Measurements from ENCODE around the gene KIAA2012.

DNA sequence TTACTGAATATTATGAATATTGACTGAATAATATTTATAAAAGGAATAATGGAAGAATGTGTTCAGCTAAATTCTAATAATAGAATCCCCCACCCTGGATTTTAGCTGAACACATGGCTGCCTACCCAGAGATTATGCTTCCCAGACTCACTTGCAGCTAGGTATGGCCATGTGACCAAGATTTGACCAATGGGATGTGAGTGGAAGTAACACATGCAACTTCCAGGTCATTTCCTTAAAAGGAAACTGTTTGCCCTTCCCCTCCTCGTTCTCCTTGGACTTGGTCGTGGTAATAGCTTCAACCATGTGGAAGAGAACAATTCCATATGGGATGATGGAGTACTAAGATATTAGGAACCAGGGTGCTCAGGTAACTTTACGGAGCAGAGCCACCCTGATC lies 47.8 kb downstream of the KIAA2012 start:
- TF ChIP-seq, protein P1, sequence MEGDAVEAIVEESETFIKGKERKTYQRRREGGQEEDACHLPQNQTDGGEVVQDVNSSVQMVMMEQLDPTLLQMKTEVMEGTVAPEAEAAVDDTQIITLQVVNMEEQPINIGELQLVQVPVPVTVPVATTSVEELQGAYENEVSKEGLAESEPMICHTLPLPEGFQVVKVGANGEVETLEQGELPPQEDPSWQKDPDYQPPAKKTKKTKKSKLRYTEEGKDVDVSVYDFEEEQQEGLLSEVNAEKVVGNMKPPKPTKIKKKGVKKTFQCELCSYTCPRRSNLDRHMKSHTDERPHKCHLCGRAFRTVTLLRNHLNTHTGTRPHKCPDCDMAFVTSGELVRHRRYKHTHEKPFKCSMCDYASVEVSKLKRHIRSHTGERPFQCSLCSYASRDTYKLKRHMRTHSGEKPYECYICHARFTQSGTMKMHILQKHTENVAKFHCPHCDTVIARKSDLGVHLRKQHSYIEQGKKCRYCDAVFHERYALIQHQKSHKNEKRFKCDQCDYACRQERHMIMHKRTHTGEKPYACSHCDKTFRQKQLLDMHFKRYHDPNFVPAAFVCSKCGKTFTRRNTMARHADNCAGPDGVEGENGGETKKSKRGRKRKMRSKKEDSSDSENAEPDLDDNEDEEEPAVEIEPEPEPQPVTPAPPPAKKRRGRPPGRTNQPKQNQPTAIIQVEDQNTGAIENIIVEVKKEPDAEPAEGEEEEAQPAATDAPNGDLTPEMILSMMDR (IDR thresholded peaks at IDR 0.05) = no peak
- TF ChIP-seq POLR2A (IDR thresholded peaks at IDR 0.05) = no peak

All from uterus (tissue), 2 donors.